Kidney (tissue), 14 donors: ENCODE results near the gene ACSM4. TPM values are rescaled to one million over a fixed set of nuclear protein-coding genes. Genes with fewer than 3 reads are reported as not detected.

Source experiments
- DNase-seq, 5 donors: peaks; one replicate each; pipeline ENCODE4 v3.0.0-alpha.2; 2013 to 2020
- FAIRE-seq: peaks from 2 replicates; lab custom pipeline; 2012; peaks lifted over from hg19 to GRCh38; lab: Jason Lieb, UNC
- H3K27ac ChIP-seq, 2 donors: one replicate each; pipeline ENCODE4 v1.7.0; 2013; ENCODE audit warnings: low read depth in 2 of 2, low read length in 2 of 2, inconsistent platforms in 1 of 2
- H3K27me3 ChIP-seq: one replicate; pipeline ENCODE4 v1.7.1; 2013; ENCODE audit warnings: low read length, inconsistent platforms; ENCODE audit not compliant: control insufficient read depth, insufficient read depth
- H3K36me3 ChIP-seq, 3 donors: one replicate each; pipeline versions ENCODE4 v1.7.0 to v1.7.1; 2013; ENCODE audit warnings: low read length in 3 of 3, control low read depth in 1 of 3, inconsistent platforms in 1 of 3; ENCODE audit not compliant: insufficient read depth in 3 of 3, control insufficient read depth in 2 of 3
- H3K4me1 ChIP-seq, 3 donors: one replicate each; pipeline versions ENCODE4 v1.7.0 to v1.7.1; 2013; ENCODE audit warnings: low read length in 3 of 3, inconsistent platforms in 1 of 3, low read depth in 1 of 3; ENCODE audit not compliant: control insufficient read depth in 2 of 3, insufficient read depth in 2 of 3
- H3K4me3 ChIP-seq, 3 donors: one replicate each; pipeline versions ENCODE4 v1.7.0 to v1.8.1; 2013; ENCODE audit warnings: low read length in 3 of 3, control low read depth in 1 of 3, inconsistent platforms in 1 of 3
- H3K9ac ChIP-seq, 3 donors: one replicate each; pipeline versions ENCODE4 v1.7.0 to v1.7.1; 2013; ENCODE audit warnings: low read length in 3 of 3, control low read depth in 1 of 3, inconsistent platforms in 1 of 3
- H3K9me3 ChIP-seq, 3 donors: one replicate each; pipeline versions ENCODE4 v1.7.0 to v1.7.1; 2013; ENCODE audit warnings: low read length in 3 of 3, control low read depth in 1 of 3, inconsistent platforms in 1 of 3; ENCODE audit not compliant: control insufficient read depth in 2 of 3, insufficient read depth in 1 of 3
- intact Hi-C: fragments of 100-400 bp; cut with DNase I; formaldehyde crosslinking; loops from one replicate; pipeline ENCODE4 v1.11.1; 2022
- polyA plus RNA-seq: library from polyadenylated mRNA; stranded (reverse); fragments of 350-450 nt; fragmentation: Illumina TruSeq; extraction: RNeasy Lipid Tissue Mini Kit (QIAGEN cat#74804); gene quantifications from one replicate; pipeline ENCODE4 v1.2.3, GENCODE V29; 2014; ENCODE audit warnings: low read depth, low replicate concordance; ENCODE audit not compliant: insufficient read depth
- total RNA-seq: library from RNA; stranded (reverse); fragmentation: NEBNext Ultra II Directional; extraction: Animal tissue kit (Norgen Biotek cat#: 25700); gene quantifications from one replicate; pipeline ENCODE4 v1.2.1, GENCODE V29; 2021
- TF ChIP-seq, protein P1 (sequence below): IDR thresholded peaks from 3 replicates; pipeline ENCODE4 v1.5.1; 2012; ENCODE audit warnings: mild to moderate bottlenecking, moderate library complexity, borderline replicate concordance; ENCODE audit not compliant: insufficient read depth; ENCODE audit errors: extremely low read depth
- donor health status: control.
- donor health status: control.
- donor health status: control.
- donor health status: control.
- donor health status: control.
- donor health status: DM: yes; HTN: yes; CAD: no.
- donor health status: Normal renal cell carcinoma (clear cell type).

The ACSM4 gene
- total and polyA plus RNA-seq, 2 donors from 2014 or later, result not detected

DNA sequence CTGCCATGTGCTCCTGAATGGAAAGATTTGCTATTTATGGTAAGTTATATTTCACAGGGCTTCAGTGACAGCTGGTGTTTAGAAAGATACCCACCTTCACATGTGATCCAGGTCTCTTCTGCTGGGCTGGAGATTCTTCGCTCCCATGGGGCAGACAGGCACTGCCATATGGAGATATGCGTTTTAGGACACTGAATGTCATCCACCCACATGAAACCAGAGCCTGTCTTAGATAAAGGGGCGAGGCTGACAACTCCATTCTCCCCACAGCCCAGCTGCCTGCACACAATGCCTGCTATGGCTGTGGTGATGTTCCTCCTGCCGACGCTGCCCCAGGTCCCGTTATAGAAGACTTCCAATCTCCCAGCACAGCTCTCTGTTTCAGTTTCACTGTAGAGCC is 69.4 kb downstream of the ACSM4 start:
- Histone ChIP-seq H3K36me3 (no peaks in the 10 kb centered on the region), H3K9ac (no peak overlapping the region), H3K4me1 (no peaks in the 10 kb centered on the region), H3K4me3 (no peak overlapping the region), H3K27ac (no peak overlapping the region), H3K9me3 (no peaks in the 10 kb centered on the region), H3K27me3 (no peaks in the 10 kb centered on the region)
- DNase-seq (no peak), FAIRE-seq (no peak)
- intact Hi-C loops, result no loop called here
- TF ChIP-seq, protein P1, sequence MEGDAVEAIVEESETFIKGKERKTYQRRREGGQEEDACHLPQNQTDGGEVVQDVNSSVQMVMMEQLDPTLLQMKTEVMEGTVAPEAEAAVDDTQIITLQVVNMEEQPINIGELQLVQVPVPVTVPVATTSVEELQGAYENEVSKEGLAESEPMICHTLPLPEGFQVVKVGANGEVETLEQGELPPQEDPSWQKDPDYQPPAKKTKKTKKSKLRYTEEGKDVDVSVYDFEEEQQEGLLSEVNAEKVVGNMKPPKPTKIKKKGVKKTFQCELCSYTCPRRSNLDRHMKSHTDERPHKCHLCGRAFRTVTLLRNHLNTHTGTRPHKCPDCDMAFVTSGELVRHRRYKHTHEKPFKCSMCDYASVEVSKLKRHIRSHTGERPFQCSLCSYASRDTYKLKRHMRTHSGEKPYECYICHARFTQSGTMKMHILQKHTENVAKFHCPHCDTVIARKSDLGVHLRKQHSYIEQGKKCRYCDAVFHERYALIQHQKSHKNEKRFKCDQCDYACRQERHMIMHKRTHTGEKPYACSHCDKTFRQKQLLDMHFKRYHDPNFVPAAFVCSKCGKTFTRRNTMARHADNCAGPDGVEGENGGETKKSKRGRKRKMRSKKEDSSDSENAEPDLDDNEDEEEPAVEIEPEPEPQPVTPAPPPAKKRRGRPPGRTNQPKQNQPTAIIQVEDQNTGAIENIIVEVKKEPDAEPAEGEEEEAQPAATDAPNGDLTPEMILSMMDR, result no peak

DNA sequence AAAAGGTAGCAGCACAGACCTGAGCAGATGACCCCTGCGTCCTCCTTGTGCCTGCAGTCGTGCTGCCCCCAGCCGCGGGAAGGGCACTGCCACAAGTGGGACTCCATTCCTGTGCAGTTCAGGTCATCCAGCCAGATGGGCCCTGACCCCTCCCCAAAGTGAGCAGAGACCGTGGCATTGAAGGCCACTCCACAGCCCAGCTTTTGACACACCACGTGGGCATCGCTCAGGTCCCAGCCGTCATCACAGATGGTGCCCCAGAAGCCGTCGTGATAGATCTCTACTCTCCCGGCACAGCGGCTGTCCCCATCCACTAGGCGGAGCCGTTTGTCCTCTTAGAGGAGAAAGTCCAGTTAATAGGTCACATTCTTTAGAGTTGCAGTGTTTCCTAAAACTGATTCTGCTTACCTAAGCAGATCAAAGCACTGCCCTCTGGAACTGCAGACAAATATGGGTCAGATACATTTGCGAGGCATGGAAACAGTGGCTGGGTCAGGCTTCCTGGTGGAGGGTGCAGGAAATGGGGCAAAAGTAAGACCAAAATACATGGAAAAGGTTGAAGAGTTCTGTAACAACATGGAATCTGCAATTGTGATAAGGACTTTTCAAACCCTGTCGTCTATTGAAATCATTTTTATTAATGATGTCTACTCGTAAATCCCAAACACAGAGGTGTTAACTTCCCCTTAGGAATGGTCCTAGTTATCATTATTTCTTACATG is 70.7 kb downstream of the ACSM4 start:
- H3K27me3 ChIP-seq, result no peaks in the 10 kb centered on the region
- no peak overlapping the region for H3K27ac ChIP-seq
- H3K9ac ChIP-seq, result no peak overlapping the region
- H3K9me3 ChIP-seq, result no peaks in the 10 kb centered on the region
- FAIRE-seq (no peak), DNase-seq (peak; percentile 27 to 58 (median 31))
- TF ChIP-seq, protein P1, result peak; percentile 33
- no peaks in the 10 kb centered on the region for H3K4me1 ChIP-seq
- no peak overlapping the region for H3K4me3 ChIP-seq
- no peaks in the 10 kb centered on the region for H3K36me3 ChIP-seq
- intact Hi-C loops, result no loop called here

DNA sequence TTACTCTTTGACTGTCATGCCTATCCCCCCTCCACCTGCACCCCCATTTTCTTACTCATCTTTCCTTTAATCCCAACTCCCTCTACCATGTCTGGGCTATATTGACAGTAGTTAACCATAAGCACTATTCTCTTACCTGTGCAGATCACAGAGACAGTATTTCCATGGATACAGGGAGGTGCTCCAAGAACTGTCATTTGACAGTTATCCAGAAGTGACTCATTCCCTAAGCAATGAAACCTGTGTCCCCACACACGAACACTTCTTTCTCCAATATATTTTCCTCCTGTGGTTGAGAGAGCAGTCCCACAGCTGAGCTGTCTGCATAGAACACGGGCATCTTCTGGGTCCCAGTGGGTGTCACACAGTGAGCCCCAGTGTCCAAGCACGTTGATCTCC is 71.3 kb downstream of the ACSM4 start:
- intact Hi-C loops, result no loop called here
- Histone ChIP-seq H3K27me3 (no peaks in the 10 kb centered on the region), H3K4me1 (no peaks in the 10 kb centered on the region), H3K9ac (no peak overlapping the region), H3K9me3 (peaks cover 0 to 2% (median 0%) of the 10 kb centered on the region in 3 donors), H3K27ac (no peak overlapping the region), H3K36me3 (no peaks in the 10 kb centered on the region), H3K4me3 (no peak overlapping the region)
- DNase-seq, result no peak
- FAIRE-seq, result no peak
- TF ChIP-seq, protein P1, result no peak
